OCI-LY7 (cell line): ENCODE results near the gene NATD1. TPM values are rescaled to one million over a fixed set of nuclear protein-coding genes. Genes with fewer than 3 reads are reported as not detected.

Experiments used
- BruUV-seq: library from RNA; stranded (reverse); fragments of 400-500 nt; replicated peaks from 2 replicates; lab custom pipeline; 2021; lab: Mats Ljungman, UMichigan
- CTCF ChIA-PET: fragments of 300-600 bp; sonication (Branson Sonifier 250); formaldehyde crosslinking; loops from one replicate; lab custom pipeline; 2022; ENCODE audit warnings: antibody characterized with exemption; ENCODE audit not compliant: unreplicated experiment; lab: Charles Lee
- POLR2A ChIA-PET: fragments of 300-600 bp; sonication (Branson Sonifier 250); formaldehyde crosslinking; loops from one replicate; lab custom pipeline; 2022; ENCODE audit warnings: antibody characterized with exemption; lab: Charles Lee
- DNase-seq: peaks from one replicate; pipeline ENCODE4 v3.0.0-alpha.2; 2015; ENCODE audit warnings: low spot score
- H2AFZ ChIP-seq: fragments of 200-600 bp; sonication (generic), shearing (Covaris generic); 2 replicates; pipeline ENCODE4 v1.6.1; 2014; ENCODE audit warnings: mild to moderate bottlenecking, antibody characterized with exemption, low read length, moderate library complexity
- H3K27ac ChIP-seq: fragments of 200-600 bp; sonication (generic); 2 replicates; pipeline ENCODE4 v1.5.1; 2014; ENCODE audit warnings: mixed run types, low read depth, mild to moderate bottlenecking, moderate library complexity, low read length, inconsistent platforms; ENCODE audit not compliant: poor library complexity, severe bottlenecking
- H3K36me3 ChIP-seq: fragments of 200-600 bp; sonication (generic); 2 replicates; pipeline ENCODE4 v1.6.1; 2014; ENCODE audit warnings: mild to moderate bottlenecking, antibody characterized with exemption, low read length, moderate library complexity, mixed read lengths; ENCODE audit not compliant: insufficient read depth
- H3K4me1 ChIP-seq: fragments of 200-600 bp; sonication (generic); 2 replicates; pipeline ENCODE4 v1.5.1; 2014; ENCODE audit warnings: mild to moderate bottlenecking, low read length; ENCODE audit not compliant: insufficient read depth, poor library complexity, severe bottlenecking
- H3K4me2 ChIP-seq: fragments of 200-600 bp; sonication (generic); 2 replicates; pipeline ENCODE4 v1.6.1; 2014; ENCODE audit warnings: mild to moderate bottlenecking, low read length
- H3K4me3 ChIP-seq: fragments of 200-600 bp; sonication (generic); 2 replicates; pipeline ENCODE4 v1.5.1; 2014; ENCODE audit warnings: mild to moderate bottlenecking, low read depth, low read length; ENCODE audit not compliant: poor library complexity, severe bottlenecking
- H3K79me2 ChIP-seq: fragments of 200-600 bp; sonication (generic); 2 replicates; pipeline ENCODE4 v1.6.1; 2016; ENCODE audit warnings: low read depth, mild to moderate bottlenecking, low read length, moderate library complexity, mixed read lengths; ENCODE audit not compliant: insufficient read depth
- H3K9me2 ChIP-seq: fragments of 200-600 bp; sonication (generic); 2 replicates; pipeline ENCODE4 v1.6.1; 2016; ENCODE audit warnings: mild to moderate bottlenecking, low read length, mixed read lengths; ENCODE audit not compliant: insufficient read depth
- H3K9me3 ChIP-seq: fragments of 200-600 bp; sonication (generic); 2 replicates; pipeline ENCODE4 v1.6.1; 2014; ENCODE audit warnings: mild to moderate bottlenecking, mixed run types, low read length, mixed read lengths
- H4K20me1 ChIP-seq: fragments of 200-600 bp; sonication (generic); 2 replicates; pipeline ENCODE4 v1.6.1; 2014; ENCODE audit warnings: mild to moderate bottlenecking, antibody characterized with exemption, low read length, moderate library complexity, mixed read lengths; ENCODE audit not compliant: insufficient read depth
- CTCF ChIP-seq: fragments of 200-600 bp; sonication (generic); conservative IDR thresholded peaks from 2 replicates; pipeline ENCODE4 v1.5.1; 2014; ENCODE audit warnings: mild to moderate bottlenecking, antibody characterized with exemption, low read length, moderate library complexity, mixed read lengths
- EZH2phosphoT487 ChIP-seq: fragments of 200-600 bp; sonication (generic); IDR thresholded peaks from 2 replicates; pipeline ENCODE4 v1.6.1; 2018; ENCODE audit warnings: low read depth, borderline replicate concordance, mild to moderate bottlenecking, mixed run types, antibody characterized with exemption, low read length, moderate library complexity, mixed read lengths
- intact Hi-C: fragments of 100-400 bp; cut with micrococcal nuclease; formaldehyde crosslinking; loops from one replicate; pipeline ENCODE4 v1.10.0; 2022; ENCODE audit not compliant: unreplicated experiment
- total RNA-seq, 2 experiments: library from RNA; depleted of rRNA in 1 of 2; stranded (reverse); fragments of >200 nt in 1 of 2; shearing (Covaris generic) in 1 of 2; gene quantifications; 2 replicates each; pipeline ENCODE4 v1.2.3, GENCODE V29; 2014 to 2022

The NATD1 gene
- total RNA-seq, 2 experiments from 2014 or later = 0.85 to 6.0 TPM

GRCh38 chr17:21196126-21196525, 57.1 kb downstream of the NATD1 start:
- Histone ChIP-seq H3K4me1 (no peaks in the 10 kb centered on the region), H3K36me3 (peaks cover 50% of the 10 kb centered on the region), H3K27ac (no peak overlapping the region), H2AFZ (no peak overlapping the region), H3K4me2 (no peak overlapping the region), H3K4me3 (no peak overlapping the region), H3K79me2 (peaks cover 20% of the 10 kb centered on the region), H3K9me3 (no peaks in the 10 kb centered on the region), H3K9me2 (no peaks in the 10 kb centered on the region), H4K20me1 (no peaks in the 10 kb centered on the region; the same call in 1 of the 2 replicates)
- TF ChIP-seq CTCF (no peak), EZH2phosphoT487 (no peak)
- ChIA-PET POLR2A (interaction anchor here (1.2 kb wide), 1 partner anchor 10 kb away, joined by 3 read pairs; no protein-coding TSS in a partner anchor), CTCF (no interaction called here)
- no TSS peak for BruUV-seq
- intact Hi-C loops = no loop called here
- DNase-seq = no peak

- POLR2A ChIA-PET = interaction anchor here (0.7 kb wide), 1 partner anchor 25 kb away, joined by 4 read pairs; no protein-coding TSS in a partner anchor
- CTCF ChIA-PET = no interaction called here
- H4K20me1 ChIP-seq = no peaks in the 10 kb centered on the region; the same call in 1 of the 2 replicates
- intact Hi-C loops = no loop called here
- DNase-seq = no peak
- BruUV-seq = no TSS peak
- H3K27ac ChIP-seq = no peak overlapping the region
- H3K9me3 ChIP-seq = no peaks in the 10 kb centered on the region
- no peak overlapping the region for H3K4me2 ChIP-seq
- H3K36me3 ChIP-seq = peaks cover 37% of the 10 kb centered on the region
- no peaks in the 10 kb centered on the region for H3K9me2 ChIP-seq
- peaks cover 6% of the 10 kb centered on the region; the same call in 1 of the 2 replicates for H3K79me2 ChIP-seq
- H3K4me1 ChIP-seq = no peaks in the 10 kb centered on the region
- TF ChIP-seq CTCF (no peak), EZH2phosphoT487 (no peak)
- no peak overlapping the region for H2AFZ ChIP-seq
- no peak overlapping the region for H3K4me3 ChIP-seq
These were observed 58.5 kb downstream of the NATD1 start for GRCh38 chr17:21194703-21195102.

- TF ChIP-seq CTCF (no peak), EZH2phosphoT487 (no peak)
- CTCF ChIA-PET = no interaction called here
- Histone ChIP-seq H4K20me1 (no peaks in the 10 kb centered on the region; the same call in 1 of the 2 replicates), H2AFZ (no peak overlapping the region), H3K9me2 (no peaks in the 10 kb centered on the region), H3K9me3 (no peaks in the 10 kb centered on the region), H3K36me3 (peaks cover 33% of the 10 kb centered on the region), H3K4me3 (no peak overlapping the region), H3K27ac (no peak overlapping the region), H3K4me1 (no peaks in the 10 kb centered on the region), H3K79me2 (peaks cover 1% of the 10 kb centered on the region; the same call in 1 of the 2 replicates), H3K4me2 (no peak overlapping the region)
- DNase-seq = no peak
- intact Hi-C loops = no loop called here
- BruUV-seq = no TSS peak
- POLR2A ChIA-PET = interaction anchor here (0.6 to 0.7 kb wide), 2 partner anchors 10 to 24 kb away, joined by 4 to 5 read pairs; no protein-coding TSS in a partner anchor
These were observed 59.0 kb downstream of the NATD1 start for GRCh38 chr17:21194226-21194625.
